A172 (cell line): ENCODE measurements around the gene NPAS3. TPM values are rescaled to one million over a fixed set of nuclear protein-coding genes. Genes with fewer than 3 reads are reported as not detected.

Source experiments
- DNase-seq: peaks from one replicate; pipeline ENCODE4 v3.0.0-alpha.2; 2015; ENCODE audit warnings: low spot score
- total RNA-seq: library from RNA; depleted of rRNA; stranded (reverse); fragments of >200 nt; shearing (Covaris generic); gene quantifications from 2 replicates; pipeline ENCODE4 v1.2.3, GENCODE V29; 2014

The NPAS3 gene
- total RNA-seq, 1 experiment from 2014 or later = 0.41 TPM

DNA sequence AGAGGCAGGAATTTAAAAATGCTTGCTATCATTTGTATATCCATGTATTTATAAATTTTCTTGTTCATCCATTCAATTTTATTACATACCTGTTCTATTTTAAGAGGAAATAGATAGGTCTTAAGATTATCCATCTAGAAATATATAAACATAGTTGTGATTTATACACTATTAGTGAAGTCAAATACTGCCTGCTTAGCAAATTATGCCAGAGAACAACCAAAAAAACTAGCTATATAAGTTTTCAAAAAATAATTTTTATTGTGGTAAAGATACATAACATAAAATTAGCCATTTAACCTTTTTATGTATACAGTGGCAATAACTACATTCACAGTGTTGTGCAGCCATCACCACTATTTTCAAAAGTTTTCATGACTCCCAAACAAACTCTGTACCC, 237.3 kb downstream of the NPAS3 start:
- no peak for DNase-seq

DNA sequence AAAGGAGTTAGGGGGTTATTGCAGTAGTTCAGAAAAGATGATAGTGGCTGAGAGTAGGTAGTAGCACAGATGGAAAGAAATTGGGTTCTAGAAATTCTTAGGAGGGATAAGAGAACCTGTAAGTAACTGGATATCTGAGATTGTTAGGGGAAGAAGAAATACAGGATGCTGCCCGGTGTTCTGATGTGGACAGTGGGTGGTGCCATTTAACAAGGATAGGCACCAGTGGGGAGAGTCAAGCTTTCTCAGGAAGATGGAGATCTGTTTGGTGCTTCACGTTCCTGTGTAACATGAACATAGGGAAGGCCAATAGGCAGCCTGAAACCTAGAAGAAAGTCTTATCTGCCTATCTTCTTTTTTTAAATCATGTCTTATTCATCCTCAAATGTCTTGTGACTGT, 245.9 kb downstream of the NPAS3 start:
- peak; percentile 12 for DNase-seq

DNA sequence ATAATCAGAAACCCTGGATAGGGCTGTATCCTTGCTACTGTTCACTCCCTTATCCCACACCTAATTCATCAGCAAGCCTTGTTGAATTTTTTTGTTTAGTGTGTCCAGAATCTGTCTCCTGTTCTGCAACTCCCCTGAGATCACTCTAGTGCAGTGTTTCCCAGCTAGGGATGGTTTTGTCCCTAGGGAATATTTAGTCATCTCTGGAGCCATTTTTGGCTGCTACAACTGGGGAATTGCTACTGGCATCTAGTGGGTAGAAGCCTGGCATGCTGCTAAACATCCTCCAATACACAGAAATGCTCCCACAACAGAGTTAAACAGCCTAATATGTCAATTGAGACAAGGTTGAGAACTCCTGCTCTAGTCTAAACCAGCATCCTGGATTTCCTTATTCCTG, 248.0 kb downstream of the NPAS3 start:
- no peak for DNase-seq

DNA sequence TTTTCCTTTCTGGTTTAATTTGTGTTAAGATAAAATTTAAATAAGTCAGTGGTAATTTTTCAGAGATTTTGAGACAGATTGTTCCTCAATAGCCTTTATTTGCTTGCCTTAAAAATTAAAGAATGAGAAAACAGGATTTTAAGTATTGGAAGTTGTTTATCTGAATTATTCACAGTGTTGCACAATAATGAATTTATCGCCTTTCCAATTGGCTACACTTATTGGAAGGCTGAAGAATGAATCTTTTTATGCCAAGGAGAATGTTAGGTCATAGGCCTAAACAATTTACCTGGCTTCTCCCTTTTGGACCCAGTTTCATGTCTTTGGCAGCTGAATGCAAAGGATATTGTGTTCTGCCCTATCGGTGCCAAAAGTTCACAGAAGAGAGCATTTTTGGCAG, 250.2 kb downstream of the NPAS3 start:
- no peak for DNase-seq

DNA sequence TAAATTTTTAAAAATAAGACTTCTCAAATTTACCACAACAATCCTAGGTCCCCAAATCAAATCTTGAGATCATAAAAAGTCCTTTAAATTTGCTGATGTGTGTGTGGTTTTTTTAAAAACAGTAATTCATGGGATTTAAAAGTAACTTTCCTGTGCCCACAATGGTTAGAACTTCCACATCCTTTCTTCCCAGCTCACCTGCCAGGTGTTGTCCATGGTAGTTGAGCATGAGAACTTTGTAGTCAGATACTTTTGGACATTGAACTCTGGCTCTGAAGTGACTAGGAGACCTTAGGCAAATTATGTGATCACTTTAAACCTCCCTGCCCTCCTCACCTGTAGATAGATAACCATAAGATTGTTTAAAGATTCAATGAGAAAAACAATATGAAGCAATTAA, 253.2 kb downstream of the NPAS3 start:
- no peak for DNase-seq

DNA sequence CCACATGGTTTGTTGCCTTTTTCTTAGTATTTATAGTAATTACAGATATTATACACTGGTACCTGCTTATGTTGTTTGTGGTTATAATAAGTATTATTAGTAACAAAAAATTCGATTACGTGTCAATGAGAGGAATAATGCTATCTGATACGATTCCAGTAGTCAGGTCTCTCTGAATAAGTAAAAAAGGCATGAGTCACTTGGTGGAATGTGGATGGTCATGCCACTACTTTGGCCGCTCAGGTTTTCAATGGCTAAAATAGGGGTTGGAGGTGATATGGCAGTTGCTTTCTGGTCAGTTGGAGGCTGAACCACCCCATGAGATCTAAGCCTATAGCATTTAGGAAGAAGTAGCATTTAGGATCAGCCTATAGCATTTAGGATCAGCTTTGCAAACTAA, 255.9 kb downstream of the NPAS3 start:
- DNase-seq = no peak

DNA sequence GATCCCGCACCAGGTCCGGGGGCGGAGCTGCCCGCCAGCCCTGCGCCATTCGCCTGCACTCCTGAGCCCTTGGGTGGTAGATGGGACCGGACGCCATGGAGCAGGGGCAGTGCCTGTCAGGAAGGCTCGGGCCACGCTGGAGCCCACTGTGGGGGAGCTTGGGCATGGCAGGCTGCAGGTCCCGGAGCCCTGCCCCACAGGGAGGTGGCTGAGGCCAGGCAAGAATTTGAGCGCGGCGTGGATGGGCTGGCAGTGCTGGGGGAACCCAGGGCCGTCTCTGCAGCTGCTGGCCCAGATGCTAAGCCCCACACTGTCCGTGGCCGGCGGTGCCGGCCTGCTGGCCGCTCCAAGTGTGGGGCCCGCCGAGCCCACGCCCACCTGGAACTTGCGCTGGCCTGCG, 260.0 kb downstream of the NPAS3 start:
- DNase-seq = no peak

DNA sequence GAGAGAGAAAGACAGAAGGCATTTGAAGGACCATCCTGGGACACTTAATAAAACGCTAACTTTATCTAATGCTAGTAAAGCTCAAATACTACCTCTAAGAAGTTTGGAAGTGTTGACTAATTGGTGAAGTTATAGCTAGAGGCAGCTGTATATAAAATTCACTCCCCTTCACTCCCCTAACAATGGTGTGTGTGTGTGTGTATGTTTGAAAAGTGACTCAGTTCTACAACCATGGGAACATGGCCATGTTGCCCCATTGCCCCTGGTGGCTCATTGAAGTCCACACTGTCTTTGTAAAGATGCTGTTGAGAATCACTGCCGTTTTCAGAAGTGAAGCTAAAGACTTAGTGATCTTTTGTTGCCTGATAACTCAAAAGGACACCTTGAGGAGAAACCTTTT, 262.4 kb downstream of the NPAS3 start:
- DNase-seq = no peak

DNA sequence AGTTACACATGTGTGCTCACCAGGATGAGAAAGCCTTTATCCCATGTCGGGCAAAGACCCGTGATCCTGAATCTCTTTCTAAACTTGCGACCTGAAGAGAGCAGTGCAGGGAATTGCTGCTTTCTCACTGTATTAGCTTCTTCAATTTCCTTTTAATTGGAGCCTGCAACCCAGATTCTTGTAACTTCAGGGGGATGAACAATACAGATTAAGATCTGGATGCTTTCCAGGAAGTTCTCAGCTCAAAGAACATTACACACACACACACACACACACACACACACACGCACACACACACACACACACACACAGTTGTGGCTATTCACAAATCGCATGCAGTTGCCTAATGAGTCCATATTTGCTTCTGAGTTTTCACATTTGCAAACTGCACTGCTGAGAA, 268.3 kb downstream of the NPAS3 start:
- no peak for DNase-seq

DNA sequence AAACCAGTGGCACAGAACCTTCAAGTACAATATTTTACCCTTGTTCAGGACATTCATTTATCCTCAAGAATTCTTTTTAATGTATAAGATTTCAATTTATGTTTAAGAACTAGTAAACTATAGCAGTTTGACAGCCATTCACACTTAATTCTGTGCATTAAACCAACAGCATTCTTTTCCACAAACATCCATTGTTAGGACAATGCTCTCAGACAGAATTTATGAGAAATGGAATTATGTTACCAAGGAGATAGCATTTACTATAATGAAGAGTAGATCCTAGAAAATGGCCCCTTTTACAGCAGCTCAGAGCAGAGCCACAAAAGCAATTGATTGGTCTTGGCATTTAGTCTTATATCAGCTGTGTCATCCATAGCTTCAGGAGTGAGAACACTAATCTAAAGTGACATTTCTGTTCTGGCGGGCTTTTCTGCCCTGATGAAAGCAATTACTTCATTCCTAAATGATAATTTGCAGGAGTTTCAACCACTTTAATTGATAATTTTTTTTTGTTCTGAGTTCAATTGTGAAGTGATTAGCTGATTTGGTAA, 268.9 kb downstream of the NPAS3 start:
- DNase-seq = no peak

DNA sequence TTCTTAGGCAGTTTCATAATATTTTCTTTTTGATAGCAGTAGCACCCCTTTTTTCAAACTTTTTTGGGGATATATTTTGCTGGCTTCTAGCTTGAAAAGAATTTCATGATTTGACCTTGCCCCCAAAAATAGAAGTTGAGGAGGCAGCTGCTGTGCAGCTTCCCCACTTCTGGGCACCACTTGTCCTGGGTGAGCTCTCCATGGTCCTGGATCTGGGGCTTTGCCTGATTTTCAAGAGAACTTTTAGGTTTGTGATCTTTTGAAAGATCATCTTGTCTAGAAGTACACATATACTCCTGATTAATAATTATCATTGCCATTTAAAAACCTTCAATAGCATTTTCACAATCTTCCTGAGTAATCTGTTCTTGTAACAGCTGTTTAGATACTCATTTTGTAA, 271.6 kb downstream of the NPAS3 start:
- peak; percentile 11 for DNase-seq

DNA sequence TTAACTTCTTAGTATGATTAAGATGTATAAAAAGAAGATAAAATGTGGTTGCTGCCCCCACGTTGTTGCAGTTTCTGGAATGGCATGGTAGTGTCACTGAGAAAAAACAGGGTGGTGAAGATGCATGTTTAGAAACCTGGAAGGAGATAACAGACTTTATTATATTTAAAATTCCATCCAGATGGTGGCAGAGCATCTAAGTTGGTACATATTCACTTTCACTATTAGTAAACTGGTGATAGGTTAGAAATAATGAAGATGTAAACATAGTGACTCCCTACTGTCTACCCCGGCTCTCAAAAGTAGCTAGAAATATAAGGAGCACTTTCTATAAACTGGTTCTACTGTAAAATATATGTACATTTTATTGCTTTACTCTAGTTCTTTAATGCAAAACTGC, 279.3 kb downstream of the NPAS3 start:
- DNase-seq = peak; percentile 3

DNA sequence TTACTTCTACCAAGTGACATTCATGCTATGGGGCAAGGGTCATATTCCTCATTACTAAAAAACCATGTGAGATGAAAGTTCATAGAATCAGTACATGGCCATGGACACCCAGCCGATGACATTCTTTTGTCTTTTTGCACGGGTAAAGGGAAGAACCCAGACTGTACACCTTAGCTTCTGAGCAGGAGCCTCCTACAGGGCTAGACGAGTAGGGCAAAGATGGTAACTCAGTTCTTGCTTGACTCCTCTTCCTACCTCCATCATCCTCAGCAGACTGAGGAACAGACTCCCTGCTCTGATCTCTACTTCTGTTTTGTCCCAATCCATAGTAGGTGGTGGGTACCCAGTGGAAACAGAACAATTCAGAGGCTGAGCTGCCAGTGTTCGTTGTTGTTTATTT, 281.3 kb downstream of the NPAS3 start:
- DNase-seq = no peak

DNA sequence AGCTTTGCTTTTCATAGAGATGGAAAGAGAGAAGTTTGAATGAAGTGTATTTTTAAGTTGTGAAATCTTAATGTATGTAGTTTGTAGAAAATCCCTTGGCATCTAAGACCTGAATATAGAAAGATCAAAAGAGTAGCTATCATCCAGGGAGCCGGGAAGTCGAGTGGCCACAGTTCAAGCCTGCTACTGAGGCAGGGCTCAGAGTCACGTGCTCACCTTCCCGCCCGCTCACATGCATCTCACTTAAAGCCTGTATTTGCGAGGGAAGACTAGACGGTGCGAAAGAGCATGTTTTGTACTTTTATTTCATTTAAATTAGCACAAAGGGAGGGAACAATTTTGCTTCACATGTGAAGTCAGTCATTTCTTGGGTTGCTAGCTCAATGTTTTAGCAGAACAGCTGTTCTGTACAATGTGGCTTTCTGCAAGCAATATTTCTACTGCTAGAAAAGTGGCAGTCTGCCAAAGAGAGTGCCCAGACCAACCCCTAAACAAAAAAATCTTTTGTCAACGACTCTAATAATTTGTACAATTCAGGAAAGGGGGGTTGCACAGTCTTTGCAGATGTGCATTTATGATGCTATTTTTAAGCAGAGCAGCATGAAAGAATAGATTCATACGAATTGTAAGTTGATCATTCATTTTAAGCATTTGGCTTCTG, 290.7 kb downstream of the NPAS3 start:
- DNase-seq = peak; percentile 29

DNA sequence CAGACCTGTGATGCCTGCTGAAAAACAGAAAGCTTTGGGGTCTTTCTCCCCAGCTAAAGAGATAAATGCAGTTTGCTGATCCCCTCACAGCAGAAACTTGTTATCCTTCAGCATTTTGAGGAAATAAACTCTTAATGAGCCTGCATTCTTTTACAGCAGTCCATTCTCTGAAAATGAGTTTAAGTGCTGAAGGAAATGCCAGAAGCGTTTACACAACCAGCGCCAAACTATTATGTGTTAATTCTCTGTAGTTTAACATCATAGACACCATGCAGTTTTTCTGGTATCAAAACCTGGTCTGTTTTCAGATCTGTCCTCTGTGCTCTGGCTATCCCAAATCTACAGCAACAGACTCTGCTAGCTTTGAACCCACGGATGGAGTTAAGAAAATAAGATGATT, 291.3 kb downstream of the NPAS3 start:
- no peak for DNase-seq

DNA sequence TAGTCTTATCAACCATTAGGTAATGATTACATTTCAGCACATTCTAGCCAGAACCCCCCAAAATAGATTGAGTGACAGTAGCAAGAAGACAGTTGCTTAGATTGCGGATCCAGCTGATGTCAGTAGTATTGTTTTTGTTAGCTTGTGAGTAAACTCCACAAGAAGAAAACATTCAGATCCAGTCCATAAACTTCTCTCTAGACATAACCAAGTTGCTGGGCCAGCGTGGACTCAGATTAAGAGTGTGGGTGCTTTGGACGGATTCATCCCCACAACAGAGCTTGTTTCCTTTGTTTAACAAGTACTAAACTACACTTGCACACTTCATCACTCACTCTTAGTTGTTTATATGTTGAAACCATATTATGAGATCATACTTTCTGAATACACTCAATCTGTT, 293.4 kb downstream of the NPAS3 start:
- DNase-seq = no peak

DNA sequence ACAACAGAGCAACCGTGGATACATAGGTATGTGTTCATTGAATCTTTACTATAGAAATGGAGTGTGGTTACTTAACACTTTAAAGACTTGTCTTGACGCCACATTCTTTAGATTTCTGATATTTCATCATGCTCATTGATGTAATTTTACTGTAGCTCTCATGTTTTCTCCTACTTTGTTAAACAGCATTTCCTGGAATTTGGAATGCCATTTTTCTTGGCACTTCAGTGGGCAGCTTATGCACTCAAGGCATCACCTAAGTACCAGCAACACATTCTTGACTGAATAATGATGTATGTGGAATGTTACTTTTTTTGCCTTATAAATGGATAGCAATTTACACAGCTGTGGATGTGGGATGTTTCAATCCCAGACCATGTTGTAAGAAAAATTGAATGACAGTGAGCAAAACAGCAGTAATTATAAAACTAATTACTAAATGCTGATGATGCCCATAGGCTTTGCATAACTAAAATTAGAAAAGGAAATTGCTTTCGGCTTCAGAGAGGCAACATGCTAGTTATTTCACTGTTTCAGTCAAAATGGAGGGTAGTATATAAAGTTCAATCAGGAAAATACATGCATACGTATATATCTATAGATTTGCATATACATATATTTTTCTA, 298.5 kb downstream of the NPAS3 start:
- peak; percentile 42 for DNase-seq

DNA sequence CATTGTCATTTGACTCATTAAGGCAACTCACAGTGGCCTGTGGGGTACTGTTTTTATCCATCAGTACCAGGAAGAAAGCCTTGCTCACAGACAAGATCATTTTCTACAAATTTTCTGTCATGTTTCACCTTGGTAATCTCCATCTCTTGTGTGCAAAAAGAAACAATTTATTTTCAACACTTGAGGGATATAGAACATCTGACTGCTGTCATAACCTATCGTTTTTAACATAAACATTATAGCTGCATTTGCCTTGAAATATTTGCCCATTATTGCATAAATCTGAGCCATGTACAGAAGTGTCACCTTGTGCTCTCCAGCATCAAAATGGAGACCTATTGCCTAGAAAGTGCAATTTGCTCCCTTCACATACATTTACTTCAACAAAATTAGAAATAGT, 300.8 kb downstream of the NPAS3 start:
- no peak for DNase-seq

DNA sequence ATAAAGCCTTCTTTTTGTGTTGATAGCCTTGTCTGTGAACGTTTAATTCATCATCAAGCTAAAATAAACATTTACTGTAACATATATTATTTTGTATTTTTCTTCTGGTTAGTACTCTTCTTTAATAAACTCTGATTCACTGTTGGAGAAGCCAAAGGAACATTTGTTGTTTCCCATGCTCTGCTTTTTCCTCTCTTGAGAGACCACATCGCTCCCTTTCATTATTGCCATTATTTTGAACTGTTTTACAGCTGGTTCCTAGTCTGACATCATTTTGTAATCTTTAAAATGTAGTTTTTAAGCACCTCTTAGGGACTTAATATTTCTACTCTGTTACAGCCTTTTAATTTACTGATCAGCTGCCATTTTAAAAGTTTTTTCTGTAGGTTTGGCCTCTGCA, 301.8 kb downstream of the NPAS3 start:
- DNase-seq = no peak

DNA sequence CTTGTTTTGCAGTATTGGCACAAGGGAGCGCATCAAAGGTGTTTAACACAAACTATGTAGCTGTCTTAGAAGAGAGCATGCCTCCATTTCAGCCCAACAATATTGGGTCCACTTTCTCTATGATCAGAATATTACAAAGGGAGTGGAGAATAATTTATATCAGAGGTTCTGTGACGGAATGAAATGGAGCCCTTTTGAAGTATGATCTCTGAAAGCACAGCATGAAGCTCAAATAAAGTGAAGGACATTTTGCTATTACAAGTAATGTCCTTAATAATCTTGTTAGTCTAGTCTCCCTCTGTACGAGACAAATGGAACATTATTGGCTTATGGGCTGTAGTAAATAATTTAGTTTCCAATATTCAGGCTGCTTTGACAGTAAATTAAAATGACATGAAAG, 302.7 kb downstream of the NPAS3 start:
- no peak for DNase-seq

DNA sequence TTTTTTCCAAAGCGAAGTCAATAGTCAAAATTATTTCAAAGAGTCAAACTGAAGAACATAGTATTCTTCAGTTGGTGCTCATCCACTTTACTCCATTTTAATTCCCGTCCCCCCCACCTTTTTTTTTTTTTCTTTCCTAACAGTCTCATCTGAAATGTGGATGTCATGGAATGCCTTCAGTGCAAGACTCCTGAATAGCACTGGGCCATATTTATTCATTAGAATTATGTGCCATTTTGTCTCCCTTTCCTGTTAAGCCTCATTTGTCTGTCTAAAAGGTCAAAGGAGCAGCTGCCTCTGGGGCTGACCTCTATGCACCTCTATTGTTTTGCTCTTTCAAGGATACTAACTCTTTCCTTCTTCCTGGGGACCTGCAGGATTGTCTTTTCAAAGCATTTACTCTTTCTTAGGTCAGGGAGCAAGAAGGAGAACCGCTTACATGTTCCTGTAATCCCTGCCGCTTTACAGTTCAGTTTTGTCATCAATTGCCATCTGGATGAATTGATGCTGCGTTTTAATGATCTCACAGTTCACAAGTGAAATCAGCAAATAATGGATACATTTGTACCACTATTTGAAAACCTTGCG, 310.6 kb downstream of the NPAS3 start:
- no peak for DNase-seq

DNA sequence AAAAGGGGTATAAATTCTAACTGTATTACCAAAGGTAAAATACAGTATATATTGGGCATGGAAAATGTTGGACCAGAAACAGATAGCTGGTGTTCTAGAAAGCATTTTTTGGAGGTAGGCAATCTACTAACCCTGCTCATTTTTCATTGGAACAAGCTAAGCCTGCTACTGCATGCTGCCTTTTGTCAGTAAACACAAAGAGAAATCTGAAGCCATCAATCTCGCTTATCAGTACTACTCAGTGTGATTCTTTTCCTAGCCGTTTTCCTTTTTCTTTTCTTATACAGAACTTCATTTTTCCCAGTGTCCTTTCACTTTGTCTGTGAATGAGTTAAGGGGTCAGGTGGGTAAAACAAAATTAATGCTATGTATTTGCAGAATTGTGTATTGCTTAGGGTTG, 312.3 kb downstream of the NPAS3 start:
- DNase-seq = no peak

DNA sequence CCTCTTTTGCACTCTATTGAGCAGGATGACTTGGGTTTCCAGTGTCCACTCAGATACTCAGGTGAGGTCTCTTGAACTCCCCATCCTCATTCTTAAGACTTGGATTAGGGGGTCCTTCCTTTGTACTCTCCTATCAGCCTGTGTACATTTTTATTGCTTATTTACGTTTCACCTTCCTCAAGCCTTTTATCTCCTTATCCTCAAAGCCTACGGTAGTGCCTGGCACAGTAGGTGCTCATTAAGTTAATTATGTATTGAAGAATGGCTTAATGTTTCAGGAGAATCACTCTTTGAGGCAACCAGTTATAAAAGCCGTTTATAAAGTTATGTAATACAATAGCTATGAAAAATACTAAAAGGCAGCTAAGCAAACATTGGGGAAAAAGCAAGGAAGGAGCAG, 315.7 kb downstream of the NPAS3 start:
- no peak for DNase-seq
